Stimulated activated CD4-positive, alpha-beta T cell treated with anti-CD3 and anti-CD28 coated beads, Interleukin-15, amount 100 ng/mL, for 48 hours (primary cell): Measurements from ENCODE around the gene FBXO38.

Experiments used
- DNase-seq, 2 donors: peaks; one replicate each; pipeline ENCODE4 v3.0.0-alpha.2; 2020; ENCODE audit warnings: low read depth in 2 of 2

Gene FBXO38

GRCh38 chr5:148382961-148383360, 797 bp upstream of the FBXO38 start:
- DNase-seq = no peak

DNA sequence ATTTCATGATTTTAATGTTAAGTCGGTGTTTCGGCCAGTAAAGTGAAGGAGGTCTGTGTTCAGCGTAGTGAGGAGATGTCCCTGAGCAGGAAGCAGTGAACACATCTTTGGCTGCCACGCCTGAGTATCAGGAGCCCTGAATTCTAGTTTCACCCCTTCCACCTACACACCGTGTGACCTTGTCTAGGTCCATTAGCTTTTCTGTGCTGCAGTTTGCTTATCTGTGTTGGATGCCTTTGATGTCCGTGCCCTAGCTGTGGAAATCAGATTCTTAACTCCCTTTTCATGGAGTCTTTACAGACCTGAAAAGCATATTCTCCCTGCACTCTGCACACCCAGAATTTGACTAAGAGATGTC, 601 bp downstream of the FBXO38 start:
- no peak for DNase-seq

- DNase-seq = no peak
These were observed 1.3 kb downstream of the FBXO38 start for GRCh38 chr5:148385094-148385493.

GRCh38 chr5:148386041-148386440, 2.3 kb downstream of the FBXO38 start:
- no peak for DNase-seq

- DNase-seq = no peak
These were observed 3.6 kb downstream of the FBXO38 start for GRCh38 chr5:148387325-148387724.

DNA sequence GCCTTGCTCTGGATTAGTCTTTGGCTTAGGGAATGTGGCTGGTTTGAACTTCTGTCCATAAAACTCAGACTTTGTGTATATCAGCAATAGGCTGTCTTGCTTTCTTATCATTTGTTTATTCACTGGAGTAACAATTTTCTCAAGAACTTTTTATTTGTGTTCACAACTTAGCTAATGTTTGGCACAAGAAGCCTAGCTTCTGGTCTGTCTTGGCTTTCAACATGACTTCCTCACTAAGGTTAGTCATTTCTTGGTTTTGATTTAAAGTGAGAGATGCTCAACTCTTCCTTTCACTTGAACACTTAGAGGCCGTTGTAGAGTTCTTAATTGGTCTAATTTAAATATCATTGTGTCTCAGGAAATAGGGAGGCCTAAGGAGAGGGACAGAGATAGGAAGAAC, 4.9 kb downstream of the FBXO38 start:
- DNase-seq = no peak

DNA sequence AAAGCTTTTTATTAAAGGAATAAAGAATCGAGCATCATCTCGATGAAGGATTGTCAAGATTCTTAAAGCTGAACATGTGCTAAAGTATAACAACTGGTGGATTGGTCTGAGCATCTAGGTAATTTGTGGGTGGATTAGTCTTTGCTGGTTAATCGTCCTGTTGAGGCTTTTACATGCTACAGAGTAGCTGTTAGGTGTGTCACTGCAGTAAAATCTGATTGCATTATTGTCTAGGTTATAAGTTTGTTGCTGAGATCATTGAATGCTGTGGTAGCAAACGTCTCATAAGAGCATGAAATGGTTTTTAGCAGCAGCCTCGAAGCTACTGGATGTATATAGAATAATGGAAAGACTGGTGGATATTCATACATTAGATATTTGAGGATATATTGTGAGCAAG, 7.2 kb downstream of the FBXO38 start:
- no peak for DNase-seq

GRCh38 chr5:148391422-148391821, 7.7 kb downstream of the FBXO38 start:
- no peak for DNase-seq

DNA sequence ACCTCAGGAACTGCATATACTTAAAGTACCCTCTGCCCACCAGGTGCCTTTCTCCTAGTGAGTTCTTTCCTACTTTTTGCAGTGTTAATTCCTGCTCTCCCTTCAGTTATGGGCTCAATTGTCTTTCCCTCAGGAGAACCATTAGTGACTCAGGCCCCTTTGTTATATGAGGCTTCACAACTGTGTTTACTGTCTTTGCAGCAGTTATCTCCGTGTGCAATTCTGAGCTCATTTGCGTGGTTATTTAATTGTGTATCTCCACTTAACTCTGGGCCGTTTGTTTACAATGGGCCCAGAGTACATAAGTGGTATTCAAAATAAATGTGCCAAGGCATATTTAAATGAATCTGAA, 9.6 kb downstream of the FBXO38 start:
- DNase-seq = no peak

DNA sequence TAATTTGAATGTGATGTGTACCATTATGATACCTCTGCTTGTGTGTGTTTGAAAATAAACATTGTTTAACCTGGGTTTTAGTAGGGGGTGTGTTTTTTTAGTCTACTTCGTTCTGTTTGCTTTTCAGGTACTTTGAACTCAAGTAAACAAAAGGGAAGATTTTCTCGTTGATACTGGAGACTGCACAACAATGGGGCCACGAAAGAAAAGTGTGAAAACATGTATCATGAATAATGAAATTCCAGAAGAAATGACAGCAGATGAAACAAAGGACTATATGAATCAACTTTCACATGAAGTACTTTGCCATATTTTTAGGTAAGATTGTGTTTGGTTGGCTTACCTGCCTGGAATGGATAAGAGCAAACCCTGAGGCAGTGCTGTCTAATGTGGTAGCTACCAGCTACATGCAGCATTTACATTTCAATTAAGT, 10.8 kb downstream of the FBXO38 start:
- no peak for DNase-seq

DNA sequence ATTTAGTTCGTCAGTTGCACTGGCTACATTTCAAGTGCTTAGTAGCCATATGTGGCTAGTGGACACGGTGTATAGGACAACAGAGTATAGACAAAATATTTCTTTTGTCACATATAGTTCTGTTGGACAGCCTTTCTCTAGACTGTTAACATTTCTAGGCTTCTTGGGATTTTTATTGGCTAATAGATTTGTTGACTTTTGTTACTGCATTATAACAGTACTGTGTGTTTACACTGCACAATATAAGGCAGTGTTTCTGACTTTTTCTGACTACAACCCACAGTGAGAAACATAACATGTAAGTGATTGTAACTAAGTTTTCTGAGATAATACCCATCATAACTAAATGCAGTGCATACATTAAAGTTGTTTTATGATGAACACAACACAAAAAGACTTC, 11.3 kb downstream of the FBXO38 start:
- DNase-seq = no peak

- no peak for DNase-seq
These were observed 14.3 kb downstream of the FBXO38 start for GRCh38 chr5:148397968-148398595.

GRCh38 chr5:148398698-148399121, 15.0 kb downstream of the FBXO38 start:
- DNase-seq = no peak

DNA sequence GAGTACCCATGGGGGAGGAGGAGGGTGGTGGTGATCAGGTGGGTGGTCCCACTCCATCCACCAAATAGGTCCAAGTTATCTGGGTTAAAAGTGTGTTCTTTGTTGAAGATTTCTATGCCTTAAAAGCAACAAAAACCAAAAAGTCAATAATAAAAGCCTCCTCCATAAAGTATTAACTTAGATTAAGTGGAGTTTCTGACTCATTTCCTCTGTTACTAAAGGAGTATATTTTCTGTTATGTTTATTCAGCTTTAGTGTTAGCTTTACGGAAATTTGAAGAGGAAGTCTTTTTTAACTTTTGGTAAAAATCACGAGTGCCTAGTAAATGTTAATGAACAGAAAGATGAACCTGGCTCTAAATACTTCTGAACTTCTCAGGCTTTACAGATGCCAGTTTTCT, 17.8 kb downstream of the FBXO38 start:
- no peak for DNase-seq

DNA sequence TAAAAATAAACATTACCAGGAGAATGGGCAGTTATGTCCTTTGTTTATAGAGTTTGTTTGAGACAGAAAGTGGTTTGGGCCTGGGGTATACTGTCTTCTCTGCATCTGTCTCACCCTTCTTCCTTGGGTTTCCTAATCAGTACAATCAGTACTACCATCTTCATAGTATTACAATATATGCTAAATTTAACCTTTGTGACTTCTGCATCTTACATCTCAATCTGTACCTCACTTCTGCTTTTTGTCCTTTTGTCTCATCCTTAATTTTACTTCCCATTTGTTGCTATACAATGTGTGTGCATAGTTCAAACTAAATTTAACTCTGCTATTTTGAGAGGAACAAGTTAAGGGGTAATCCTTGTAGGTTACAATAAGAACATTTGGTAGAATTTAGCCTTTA, 19.6 kb downstream of the FBXO38 start:
- DNase-seq = no peak

DNA sequence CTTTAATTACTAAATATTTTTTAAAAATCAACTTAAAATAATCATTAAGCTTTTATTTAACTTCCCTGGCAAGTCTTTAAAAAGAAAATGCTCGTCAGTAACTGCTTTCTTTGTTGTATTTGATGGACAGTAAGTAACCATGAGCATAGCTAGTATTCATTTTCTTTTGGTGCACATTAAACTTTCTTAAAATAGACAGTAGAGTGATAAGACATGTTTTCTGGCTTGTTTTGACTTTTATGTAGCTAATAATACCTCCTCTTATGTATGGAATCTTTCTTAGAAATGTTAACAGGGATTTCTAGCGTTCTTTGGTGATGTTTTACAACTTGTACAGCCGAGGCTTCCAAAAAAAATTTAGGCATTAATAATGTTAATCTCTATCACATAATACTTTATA, 22.6 kb downstream of the FBXO38 start:
- no peak for DNase-seq

- no peak for DNase-seq
These were observed 24.3 kb downstream of the FBXO38 start for GRCh38 chr5:148408092-148408491.

DNA sequence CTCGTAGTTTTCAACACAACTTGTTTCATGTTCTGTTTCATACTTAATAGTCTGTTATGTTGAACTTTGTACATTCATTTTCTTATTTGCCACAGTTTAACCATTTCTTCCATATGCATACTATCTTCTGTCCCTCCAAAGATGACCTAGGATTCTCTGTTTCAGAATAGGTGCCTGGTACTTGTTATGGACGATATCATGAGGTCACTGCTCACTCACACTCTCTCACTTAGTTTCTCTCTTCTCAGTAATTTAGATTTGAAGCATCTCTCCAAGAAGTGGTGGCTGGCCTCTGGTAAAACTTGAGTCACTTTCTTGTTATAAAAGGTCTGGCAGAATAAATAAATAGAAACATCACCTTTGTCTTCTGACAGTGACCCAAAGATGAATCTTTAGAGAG, 28.4 kb downstream of the FBXO38 start:
- no peak for DNase-seq

GRCh38 chr5:148414833-148415232, 31.1 kb downstream of the FBXO38 start:
- DNase-seq = no peak

DNA sequence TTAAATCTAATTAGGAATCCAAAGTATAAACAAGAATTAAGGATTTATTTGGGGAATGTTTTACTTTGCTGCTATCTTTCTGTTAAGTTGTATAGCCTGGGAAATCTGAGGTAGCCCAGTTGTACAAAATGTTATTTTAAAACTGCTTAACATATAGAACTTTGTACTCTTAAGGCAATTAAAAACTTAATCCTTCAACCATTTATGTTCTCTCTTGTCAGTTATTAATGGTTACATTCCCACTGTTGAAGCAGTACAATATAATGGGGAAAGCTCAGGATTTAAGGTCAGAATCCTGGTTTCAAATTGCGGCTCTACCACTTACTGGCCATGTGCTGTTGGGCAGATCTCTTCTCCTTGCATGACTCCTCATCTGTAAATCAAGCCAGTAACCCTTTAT, 32.7 kb downstream of the FBXO38 start:
- no peak for DNase-seq

DNA sequence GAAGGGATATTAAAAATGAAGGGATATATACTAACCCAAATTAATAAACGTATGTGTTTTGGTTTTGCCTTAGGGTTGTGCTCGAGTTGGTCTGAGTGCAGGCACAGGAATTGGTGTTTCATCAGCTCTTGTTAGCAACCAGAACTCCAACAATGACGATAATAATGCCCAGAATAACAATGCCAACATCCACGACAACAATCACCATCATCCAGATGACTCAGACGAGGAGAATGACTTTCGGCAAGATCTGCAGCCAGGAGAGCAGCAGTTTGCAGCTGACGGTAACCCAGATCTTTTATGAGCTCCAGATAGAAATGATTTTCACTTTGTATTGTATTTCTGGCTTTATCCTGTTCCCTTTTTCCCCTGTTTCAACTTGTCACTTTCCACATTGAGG, 33.2 kb downstream of the FBXO38 start:
- no peak for DNase-seq

DNA sequence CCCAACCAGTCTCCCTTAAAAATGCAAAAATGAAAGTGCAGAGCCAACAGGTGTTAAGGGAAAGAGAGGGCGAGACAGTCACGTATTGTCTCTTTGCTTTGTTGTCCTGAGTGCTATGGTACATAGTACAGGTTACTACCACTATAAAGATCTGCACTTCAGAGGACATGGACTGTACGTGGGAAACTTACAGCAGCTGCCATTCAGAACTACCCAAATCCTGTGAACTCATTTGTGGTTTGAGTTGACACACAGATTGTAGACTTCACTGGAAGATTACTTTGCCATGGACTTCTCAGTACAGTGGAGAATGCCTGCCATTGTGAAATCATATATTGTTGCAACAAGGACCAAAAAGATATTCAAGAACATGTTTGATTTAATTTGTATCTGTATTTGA, 34.8 kb downstream of the FBXO38 start:
- DNase-seq = no peak

GRCh38 chr5:148421661-148422060, 37.9 kb downstream of the FBXO38 start:
- no peak for DNase-seq

DNA sequence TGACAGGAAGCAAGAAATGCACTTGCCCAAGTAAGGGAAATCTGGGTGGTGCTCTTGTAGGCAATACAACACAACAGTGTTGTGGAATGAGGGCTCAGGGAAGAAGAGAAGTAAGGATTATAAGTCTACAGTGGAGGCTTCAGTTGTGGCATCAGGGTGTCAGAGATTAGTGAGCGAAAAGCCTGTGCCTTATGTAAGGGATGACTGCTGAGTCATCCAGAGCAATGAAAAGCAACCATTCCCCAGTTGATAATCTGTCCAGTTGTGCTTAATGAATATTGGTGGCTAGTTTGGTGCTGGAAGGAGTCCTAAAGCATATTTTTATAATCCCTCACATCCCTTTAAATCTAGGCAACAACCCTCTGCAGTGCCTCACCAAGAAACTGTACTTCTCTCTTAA, 42.0 kb downstream of the FBXO38 start:
- DNase-seq = no peak

- DNase-seq = no peak
These were observed 42.8 kb downstream of the FBXO38 start for GRCh38 chr5:148426514-148426913.
